OCI-LY1 (cell line): ENCODE measurements around the gene AGO1.

ENCODE experiments used
- CTCF ChIP-seq: fragments of 200-600 bp; sonication (generic), shearing (Covaris generic); IDR thresholded peaks from 2 replicates; pipeline ENCODE4 v1.5.1; 2017; ENCODE audit warnings: mild to moderate bottlenecking, antibody characterized with exemption, low read length, moderate library complexity, mixed read lengths
- EZH2 ChIP-seq: fragments of 200-600 bp; sonication (generic), shearing (Covaris generic); IDR thresholded peaks from 2 replicates; pipeline ENCODE4 v1.8.0; 2017; ENCODE audit warnings: borderline replicate concordance, mixed run types, mild to moderate bottlenecking, antibody characterized with exemption, low read length, moderate library complexity, mixed read lengths

- TF ChIP-seq CTCF (no peak), EZH2 (no peak)
Measured at GRCh38 chr1:35931446-35932157, 48.6 kb downstream of the AGO1 start.
